ENCODE data around the gene MROH2A.
"Not testable (repeated sequence)": the region's sequence is repeated elsewhere in the genome, so short reads cannot be mapped to it uniquely, and the experiment has no call there.

The MROH2A gene

DNA sequence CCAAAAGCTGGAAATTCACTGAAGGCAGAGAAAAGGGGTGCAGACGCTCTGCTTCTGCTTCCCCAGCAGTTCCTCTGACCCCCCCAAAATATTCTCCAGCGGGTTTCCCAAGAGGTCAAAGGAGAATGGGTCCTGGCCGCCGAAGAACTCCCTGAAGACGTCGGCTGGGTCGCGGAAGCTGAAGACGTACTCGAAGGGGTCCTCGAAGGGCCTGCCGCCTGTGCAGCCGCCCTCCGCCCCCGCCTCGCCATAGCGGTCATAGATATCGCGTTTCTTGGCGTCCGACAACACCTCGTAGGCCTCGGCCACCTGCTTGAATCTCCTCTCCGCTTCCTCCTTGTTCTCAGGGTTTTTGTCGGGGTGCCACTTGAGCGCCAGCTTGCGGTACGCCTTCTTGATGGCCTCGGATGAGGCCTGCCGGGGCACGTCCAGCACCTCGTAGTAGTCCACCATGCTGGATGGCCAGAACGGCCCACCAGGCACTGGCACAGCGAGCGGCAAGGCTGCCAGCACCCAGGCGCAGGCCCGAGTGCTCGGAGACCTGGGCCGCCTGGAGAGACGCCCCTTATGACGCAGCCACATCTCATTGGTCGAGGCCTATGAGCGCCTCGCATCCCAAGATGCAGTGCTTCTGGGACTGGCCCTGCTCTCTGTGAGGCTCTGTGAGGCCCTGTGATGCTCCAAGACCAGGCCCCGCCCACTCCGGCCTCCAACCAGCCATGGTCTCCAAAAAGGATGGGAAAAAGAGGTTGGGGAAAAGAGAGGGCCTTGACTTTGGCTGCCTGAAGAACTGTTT is 34.5 kb upstream of the MROH2A start:
- Histone ChIP-seq H3K4me2 (ENCODE audit: low read length) (no peak overlapping the region), H3K36me3 (ENCODE audit: control insufficient read depth, insufficient read depth, low read length) (no peaks in the 10 kb centered on the region), H3K27ac (no peak overlapping the region), H2AFZ (no peak overlapping the region), H3K79me2 (no peaks in the 10 kb centered on the region), H3K9ac (no peak overlapping the region), H3K27me3 (ENCODE audit: control insufficient read depth, insufficient read depth, low read length) (no peaks in the 10 kb centered on the region), H3K4me3 (ENCODE audit: low read depth, low read length) (no peak overlapping the region), H3K4me1 (no peaks in the 10 kb centered on the region), H3K9me3 (ENCODE audit: control insufficient read depth, low read length) (no peaks in the 10 kb centered on the region)
- TF ChIP-seq, protein P1, sequence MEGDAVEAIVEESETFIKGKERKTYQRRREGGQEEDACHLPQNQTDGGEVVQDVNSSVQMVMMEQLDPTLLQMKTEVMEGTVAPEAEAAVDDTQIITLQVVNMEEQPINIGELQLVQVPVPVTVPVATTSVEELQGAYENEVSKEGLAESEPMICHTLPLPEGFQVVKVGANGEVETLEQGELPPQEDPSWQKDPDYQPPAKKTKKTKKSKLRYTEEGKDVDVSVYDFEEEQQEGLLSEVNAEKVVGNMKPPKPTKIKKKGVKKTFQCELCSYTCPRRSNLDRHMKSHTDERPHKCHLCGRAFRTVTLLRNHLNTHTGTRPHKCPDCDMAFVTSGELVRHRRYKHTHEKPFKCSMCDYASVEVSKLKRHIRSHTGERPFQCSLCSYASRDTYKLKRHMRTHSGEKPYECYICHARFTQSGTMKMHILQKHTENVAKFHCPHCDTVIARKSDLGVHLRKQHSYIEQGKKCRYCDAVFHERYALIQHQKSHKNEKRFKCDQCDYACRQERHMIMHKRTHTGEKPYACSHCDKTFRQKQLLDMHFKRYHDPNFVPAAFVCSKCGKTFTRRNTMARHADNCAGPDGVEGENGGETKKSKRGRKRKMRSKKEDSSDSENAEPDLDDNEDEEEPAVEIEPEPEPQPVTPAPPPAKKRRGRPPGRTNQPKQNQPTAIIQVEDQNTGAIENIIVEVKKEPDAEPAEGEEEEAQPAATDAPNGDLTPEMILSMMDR (IDR thresholded peaks at IDR 0.05): no peak

DNA sequence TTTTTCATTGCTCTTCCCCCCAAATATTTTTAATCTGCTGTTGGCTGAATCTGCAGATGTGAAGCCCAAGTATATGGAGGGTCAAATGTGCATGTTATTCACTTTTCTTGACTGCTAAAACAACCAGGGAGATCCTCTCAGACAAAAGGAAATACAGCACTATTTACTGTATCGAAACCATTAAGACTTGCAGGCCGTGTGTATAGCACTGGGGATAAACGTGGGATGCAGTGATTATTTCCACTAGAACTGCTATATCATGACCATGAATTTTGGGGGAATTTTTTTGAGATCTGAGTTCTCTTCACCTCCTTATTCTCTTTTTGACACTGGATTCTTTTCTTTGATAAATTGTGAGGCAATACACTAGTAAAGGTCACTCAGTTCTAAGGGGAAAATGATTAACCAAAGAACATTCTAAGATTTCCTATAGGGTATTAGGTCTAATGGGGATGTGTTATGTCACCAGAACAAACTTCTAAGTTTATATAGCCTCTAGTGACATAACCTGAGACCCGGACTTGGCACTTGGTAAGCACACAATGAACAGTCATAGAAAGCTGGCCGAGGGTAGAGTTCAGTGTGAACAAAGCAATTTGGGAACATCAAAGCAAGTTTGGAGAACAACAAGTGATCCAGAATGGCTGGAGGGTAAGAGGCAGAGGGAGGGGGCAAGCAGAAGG is 32.9 kb upstream of the MROH2A start:
- no peak overlapping the region for H3K9ac ChIP-seq
- H3K27me3 ChIP-seq (ENCODE audit: control insufficient read depth, insufficient read depth, low read length): no peaks in the 10 kb centered on the region
- H3K27ac ChIP-seq: no peak overlapping the region
- no peaks in the 10 kb centered on the region for H3K79me2 ChIP-seq
- no peak overlapping the region for H3K4me3 ChIP-seq (ENCODE audit: low read depth, low read length)
- TF ChIP-seq, protein P1 (IDR thresholded peaks at IDR 0.05): no peak
- H3K4me1 ChIP-seq: no peaks in the 10 kb centered on the region
- no peak overlapping the region for H3K4me2 ChIP-seq (ENCODE audit: low read length)
- no peak overlapping the region for H2AFZ ChIP-seq
- no peaks in the 10 kb centered on the region for H3K36me3 ChIP-seq (ENCODE audit: control insufficient read depth, insufficient read depth, low read length)
- H3K9me3 ChIP-seq (ENCODE audit: control insufficient read depth, low read length): no peaks in the 10 kb centered on the region

DNA sequence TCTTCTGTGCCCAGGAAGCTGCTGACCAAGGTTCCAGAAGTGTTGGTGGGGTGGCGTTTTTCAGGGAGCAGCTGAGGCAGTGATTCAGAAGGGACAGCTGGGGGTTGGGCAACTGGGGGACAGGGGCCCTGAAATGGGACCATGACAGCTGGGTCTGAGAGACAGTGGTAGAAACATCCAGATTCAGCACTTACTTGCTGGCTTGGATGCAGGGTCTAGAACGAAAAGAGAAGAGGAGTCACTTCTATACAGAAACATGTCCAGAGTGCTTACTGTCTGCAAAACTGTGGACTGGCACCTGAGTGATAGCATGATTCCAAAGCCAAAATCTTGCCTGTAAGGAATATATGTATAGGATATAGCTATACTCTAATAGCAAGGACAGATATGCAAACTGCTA is 32.3 kb upstream of the MROH2A start:
- H2AFZ ChIP-seq; H3K36me3 ChIP-seq (ENCODE audit: control insufficient read depth, insufficient read depth, low read length); H3K79me2 ChIP-seq; H3K4me1 ChIP-seq; H3K27ac ChIP-seq; H3K27me3 ChIP-seq (ENCODE audit: control insufficient read depth, insufficient read depth, low read length); H3K9ac ChIP-seq; H3K4me3 ChIP-seq (ENCODE audit: low read depth, low read length); H3K4me2 ChIP-seq (ENCODE audit: low read length); H3K9me3 ChIP-seq (ENCODE audit: control insufficient read depth, low read length): not testable (repeated sequence)

DNA sequence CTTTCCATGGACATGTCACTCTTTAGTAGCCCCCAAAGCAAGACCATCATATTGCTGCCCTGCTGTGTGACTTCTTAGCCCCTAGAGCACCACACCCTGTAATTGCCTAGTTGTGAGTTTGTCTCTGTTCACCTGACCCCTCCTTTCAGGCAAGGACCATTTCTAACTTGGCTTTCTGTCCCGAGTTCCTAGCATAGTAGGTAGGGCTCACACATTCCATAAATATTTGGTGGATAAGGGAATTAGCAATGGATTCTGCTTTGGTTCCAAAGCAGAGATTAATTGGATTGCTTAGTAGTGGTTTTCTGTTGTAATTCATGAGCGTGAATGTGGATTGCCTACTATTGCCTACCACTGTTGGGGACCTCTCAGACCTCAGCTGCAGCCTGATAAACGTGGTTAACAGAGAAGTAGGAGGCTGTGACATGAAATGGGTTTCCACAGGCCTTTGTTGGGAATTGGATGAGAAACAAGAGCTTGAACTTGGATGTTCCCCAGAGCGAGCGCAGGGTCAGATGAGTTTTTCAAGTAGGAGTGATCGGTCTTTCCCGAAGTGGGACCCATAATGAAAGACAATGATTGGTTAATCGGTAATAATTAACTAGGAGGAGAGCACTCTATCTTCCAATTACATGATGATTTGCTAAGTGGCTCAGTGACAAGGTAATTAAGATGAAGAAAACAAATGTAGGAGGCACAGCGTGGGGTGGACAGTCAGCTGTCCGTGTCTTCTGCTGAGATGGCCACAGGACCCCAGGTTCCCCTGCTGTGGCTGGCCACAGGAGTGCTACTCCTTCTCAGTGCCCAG is 31.5 kb upstream of the MROH2A start:
- H2AFZ ChIP-seq: no peak overlapping the region
- no peaks in the 10 kb centered on the region for H3K27me3 ChIP-seq (ENCODE audit: control insufficient read depth, insufficient read depth, low read length)
- TF ChIP-seq, protein P1 (IDR thresholded peaks at IDR 0.05): no peak
- no peak overlapping the region for H3K9ac ChIP-seq
- no peaks in the 10 kb centered on the region for H3K4me1 ChIP-seq
- no peaks in the 10 kb centered on the region for H3K79me2 ChIP-seq
- H3K36me3 ChIP-seq (ENCODE audit: control insufficient read depth, insufficient read depth, low read length): no peaks in the 10 kb centered on the region
- H3K9me3 ChIP-seq (ENCODE audit: control insufficient read depth, low read length): no peaks in the 10 kb centered on the region
- no peak overlapping the region for H3K4me3 ChIP-seq (ENCODE audit: low read depth, low read length)
- no peak overlapping the region for H3K4me2 ChIP-seq (ENCODE audit: low read length)
- H3K27ac ChIP-seq: no peak overlapping the region

DNA sequence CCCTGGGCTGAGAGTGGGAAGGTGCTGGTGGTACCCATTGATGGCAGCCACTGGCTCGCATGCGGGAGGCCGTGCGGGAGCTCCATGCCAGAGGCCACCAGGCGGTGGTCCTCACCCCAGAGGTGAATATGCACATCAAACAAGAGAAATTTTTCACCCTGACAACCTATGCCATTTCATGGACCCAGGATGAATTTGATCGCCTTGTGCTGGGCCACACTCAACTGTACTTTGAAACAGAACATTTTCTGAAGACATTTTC is 30.9 kb upstream of the MROH2A start:
- Histone ChIP-seq H3K27ac (no peak overlapping the region), H3K9ac (no peak overlapping the region), H3K27me3 (ENCODE audit: control insufficient read depth, insufficient read depth, low read length) (no peaks in the 10 kb centered on the region), H2AFZ (no peak overlapping the region), H3K4me1 (no peaks in the 10 kb centered on the region), H3K79me2 (no peaks in the 10 kb centered on the region), H3K4me2 (ENCODE audit: low read length) (no peak overlapping the region), H3K4me3 (ENCODE audit: low read depth, low read length) (no peak overlapping the region), H3K9me3 (ENCODE audit: control insufficient read depth, low read length) (no peaks in the 10 kb centered on the region), H3K36me3 (ENCODE audit: control insufficient read depth, insufficient read depth, low read length) (no peaks in the 10 kb centered on the region)
- TF ChIP-seq, protein P1 (IDR thresholded peaks at IDR 0.05): no peak

DNA sequence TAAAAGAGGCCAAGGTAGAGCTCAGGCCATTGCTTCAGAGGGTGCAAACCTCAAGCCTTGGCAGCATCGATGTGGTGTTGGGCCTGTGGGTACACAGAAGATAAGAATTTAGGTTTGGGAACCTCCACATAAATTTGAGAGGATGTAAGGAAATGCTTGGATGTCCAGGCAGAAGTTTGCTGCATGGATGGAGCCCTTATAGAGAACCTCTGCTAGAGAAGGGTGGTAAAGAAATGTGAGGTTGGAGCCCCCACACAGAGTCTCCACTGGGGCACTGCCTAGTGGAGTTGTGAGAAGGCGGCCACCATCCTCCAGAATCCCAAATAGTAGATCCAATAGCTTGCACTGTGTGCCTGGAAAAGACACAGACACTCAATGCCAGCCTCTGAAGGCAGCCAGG is 27.4 kb upstream of the MROH2A start:
- H3K4me1 ChIP-seq; H3K27ac ChIP-seq; H3K27me3 ChIP-seq (ENCODE audit: control insufficient read depth, insufficient read depth, low read length); H3K9me3 ChIP-seq (ENCODE audit: control insufficient read depth, low read length); H2AFZ ChIP-seq; H3K4me3 ChIP-seq (ENCODE audit: low read depth, low read length); H3K36me3 ChIP-seq (ENCODE audit: control insufficient read depth, insufficient read depth, low read length); H3K9ac ChIP-seq; H3K79me2 ChIP-seq; H3K4me2 ChIP-seq (ENCODE audit: low read length): not testable (repeated sequence)

DNA sequence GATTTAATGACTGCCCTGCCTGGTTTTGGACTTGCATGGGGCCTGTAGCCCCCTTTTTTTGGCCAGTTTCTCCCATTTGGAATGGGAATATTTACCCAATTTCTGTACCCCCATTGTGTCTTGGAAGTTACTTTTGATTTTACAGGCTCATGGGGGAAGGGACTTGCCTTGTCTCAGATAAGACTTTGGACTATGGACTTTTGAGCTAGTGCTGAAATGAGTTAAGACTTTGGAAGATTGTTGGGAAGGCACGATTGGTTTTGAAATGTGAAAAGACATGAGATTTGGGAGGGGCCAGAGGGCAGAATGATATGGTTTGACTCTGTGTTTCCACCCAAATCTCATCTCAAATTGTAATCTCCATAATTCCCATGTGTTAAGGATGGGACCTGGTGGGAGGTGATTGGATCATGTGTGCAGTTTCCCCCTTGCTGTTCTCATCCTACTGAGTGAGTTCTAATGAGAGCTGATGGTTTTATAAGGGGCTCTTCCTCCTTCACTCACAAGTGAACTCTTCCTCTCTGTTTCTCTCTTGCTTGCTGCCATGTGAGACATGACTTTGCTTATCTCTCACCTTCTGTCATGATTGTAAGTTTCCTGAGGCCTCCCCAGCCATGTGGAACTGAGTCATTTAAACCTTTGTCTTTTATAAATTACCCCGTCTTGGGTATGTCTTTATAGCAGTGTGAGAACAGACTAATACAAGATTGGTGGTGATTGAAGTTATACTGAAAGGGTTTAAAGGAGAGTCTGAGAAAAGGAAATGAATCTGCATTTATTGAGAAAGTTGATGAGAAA is 26.7 kb upstream of the MROH2A start:
- H3K4me1 ChIP-seq; H3K9ac ChIP-seq; H3K27ac ChIP-seq; H3K4me2 ChIP-seq (ENCODE audit: low read length); H3K27me3 ChIP-seq (ENCODE audit: control insufficient read depth, insufficient read depth, low read length); H3K36me3 ChIP-seq (ENCODE audit: control insufficient read depth, insufficient read depth, low read length); H3K4me3 ChIP-seq (ENCODE audit: low read depth, low read length); H2AFZ ChIP-seq; H3K9me3 ChIP-seq (ENCODE audit: control insufficient read depth, low read length); H3K79me2 ChIP-seq: not testable (repeated sequence)
